ENCODE results near the gene NID2. TPM values are rescaled to one million over a fixed set of nuclear protein-coding genes. Genes with fewer than 3 reads are reported as not detected.

Gene NID2
- total RNA-seq, 1 donor: 146 TPM

- TF ChIP-seq, protein P1, sequence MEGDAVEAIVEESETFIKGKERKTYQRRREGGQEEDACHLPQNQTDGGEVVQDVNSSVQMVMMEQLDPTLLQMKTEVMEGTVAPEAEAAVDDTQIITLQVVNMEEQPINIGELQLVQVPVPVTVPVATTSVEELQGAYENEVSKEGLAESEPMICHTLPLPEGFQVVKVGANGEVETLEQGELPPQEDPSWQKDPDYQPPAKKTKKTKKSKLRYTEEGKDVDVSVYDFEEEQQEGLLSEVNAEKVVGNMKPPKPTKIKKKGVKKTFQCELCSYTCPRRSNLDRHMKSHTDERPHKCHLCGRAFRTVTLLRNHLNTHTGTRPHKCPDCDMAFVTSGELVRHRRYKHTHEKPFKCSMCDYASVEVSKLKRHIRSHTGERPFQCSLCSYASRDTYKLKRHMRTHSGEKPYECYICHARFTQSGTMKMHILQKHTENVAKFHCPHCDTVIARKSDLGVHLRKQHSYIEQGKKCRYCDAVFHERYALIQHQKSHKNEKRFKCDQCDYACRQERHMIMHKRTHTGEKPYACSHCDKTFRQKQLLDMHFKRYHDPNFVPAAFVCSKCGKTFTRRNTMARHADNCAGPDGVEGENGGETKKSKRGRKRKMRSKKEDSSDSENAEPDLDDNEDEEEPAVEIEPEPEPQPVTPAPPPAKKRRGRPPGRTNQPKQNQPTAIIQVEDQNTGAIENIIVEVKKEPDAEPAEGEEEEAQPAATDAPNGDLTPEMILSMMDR (IDR thresholded peaks at IDR 0.05; ENCODE audit: insufficient read depth, low read length): no peak
- DNase-seq (ENCODE audit: low read depth): peak; percentile 35
- H3K4me3 ChIP-seq (ENCODE audit: low read depth, low read length): no peak overlapping the region
Observed at GRCh38 chr14:52000019-52000582, 68.8 kb downstream of the NID2 start.

- peak; percentile 61 for DNase-seq (ENCODE audit: low read depth)
- H3K4me3 ChIP-seq (ENCODE audit: low read depth, low read length): no peak overlapping the region
- TF ChIP-seq, protein P1 (IDR thresholded peaks at IDR 0.05; ENCODE audit: insufficient read depth, low read length): no peak
Observed at GRCh38 chr14:51999084-51999483, 69.8 kb downstream of the NID2 start.

DNA sequence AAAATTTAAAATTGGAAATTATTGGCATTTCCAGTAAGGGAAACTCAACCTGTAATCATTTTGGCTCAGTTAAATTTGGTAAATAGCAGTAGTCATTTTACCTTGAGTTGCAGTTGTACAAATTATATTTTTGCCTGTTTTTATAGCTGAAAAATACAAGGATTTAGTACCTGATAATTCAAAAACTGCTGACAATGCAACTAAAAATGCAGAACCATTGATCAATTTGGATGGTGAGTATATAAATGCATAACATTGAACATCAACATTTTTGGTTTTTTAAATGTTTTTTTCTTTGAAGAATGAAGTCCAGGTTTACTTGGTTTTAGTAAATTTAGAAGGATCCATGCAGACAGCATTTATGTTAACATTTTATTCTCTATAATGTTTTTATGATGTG, 70.5 kb downstream of the NID2 start:
- TF ChIP-seq, protein P1 (IDR thresholded peaks at IDR 0.05; ENCODE audit: insufficient read depth, low read length): no peak
- no peak overlapping the region for H3K4me3 ChIP-seq (ENCODE audit: low read depth, low read length)
- DNase-seq (ENCODE audit: low read depth): no peak

DNA sequence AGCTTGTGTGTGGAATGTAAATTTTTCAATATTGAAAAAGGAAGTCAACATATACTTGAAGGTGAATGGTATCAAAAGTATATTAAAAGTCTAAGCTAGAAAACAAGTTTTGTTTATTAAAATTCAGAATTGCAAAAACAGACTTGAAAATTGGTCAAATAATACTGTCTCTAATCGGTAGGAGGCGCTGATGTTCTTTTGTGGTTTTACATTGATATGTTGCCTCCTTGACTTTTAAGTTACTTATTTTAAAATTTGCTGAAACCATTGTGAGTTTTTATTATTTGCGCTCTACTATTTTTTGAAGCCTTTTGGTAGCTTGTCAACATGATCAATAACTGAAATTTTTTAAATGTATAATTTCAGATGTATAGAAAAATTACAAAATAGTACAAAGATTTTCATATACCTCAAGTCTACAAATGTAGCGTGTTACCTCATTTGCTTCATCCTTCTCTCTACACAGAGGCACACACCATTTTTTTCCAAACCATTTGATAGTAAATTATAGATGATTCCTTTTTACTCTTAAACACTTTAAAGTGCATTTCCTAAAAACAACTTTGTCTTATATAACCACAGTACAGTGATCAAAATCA, 72.6 kb downstream of the NID2 start:
- H3K4me3 ChIP-seq (ENCODE audit: low read depth, low read length): no peak overlapping the region
- peak; percentile 85 for DNase-seq (ENCODE audit: low read depth)
- TF ChIP-seq, protein P1 (IDR thresholded peaks at IDR 0.05; ENCODE audit: insufficient read depth, low read length): peak; percentile 75

DNA sequence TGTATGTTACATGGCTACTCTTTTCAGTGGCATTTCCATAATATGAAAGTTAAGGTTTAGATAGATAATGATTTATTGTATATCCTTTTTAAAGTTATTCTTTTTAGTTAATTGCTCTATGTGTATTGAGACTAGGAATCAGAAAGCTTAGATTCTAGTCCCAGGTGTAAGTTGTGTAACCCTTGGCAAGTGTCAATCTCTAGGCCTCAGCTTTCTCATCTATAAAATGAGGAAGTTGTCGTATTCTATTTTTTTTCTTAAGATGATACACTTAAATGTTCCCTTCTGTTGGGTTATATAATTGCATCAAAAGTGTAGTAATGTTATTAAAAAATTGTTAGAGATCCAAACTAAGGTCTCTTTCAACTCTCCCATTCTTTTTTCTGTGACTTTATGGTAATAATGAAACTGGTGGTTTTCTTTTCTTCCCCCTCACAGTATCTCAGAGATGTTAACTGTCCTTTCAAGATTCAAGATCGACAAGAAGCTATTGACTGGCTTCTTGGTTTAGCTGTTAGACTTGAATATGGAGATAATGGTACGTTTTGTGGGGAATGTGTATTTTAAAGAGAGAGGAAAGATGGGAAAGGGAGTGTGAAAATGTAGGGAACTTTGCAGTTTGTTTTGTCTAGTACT, 75.5 kb downstream of the NID2 start:
- H3K4me3 ChIP-seq (ENCODE audit: low read depth, low read length): no peak overlapping the region
- no peak for DNase-seq (ENCODE audit: low read depth)
- TF ChIP-seq, protein P1 (IDR thresholded peaks at IDR 0.05; ENCODE audit: insufficient read depth, low read length): no peak

DNA sequence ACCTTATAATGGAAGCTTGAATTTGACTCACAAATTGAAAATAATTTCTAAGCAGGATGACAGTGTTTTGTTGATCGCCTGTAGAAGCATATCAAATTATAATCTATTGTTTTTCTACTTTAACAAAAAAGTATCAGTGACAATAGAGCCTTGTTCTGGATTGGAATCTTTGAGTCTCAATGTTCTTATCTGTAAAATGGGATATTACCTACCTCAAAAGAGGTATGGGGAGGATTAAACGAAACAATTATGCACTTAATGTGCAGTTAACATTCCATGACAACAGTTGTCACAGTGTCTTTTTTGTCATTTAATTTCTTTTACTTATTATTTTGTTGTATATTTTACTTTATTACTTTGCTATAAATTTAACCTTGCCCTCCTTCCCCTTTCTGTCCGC, 78.4 kb downstream of the NID2 start:
- H3K4me3 ChIP-seq (ENCODE audit: low read depth, low read length): peak overlapping the region; percentile 95
- TF ChIP-seq, protein P1 (IDR thresholded peaks at IDR 0.05; ENCODE audit: insufficient read depth, low read length): no peak
- DNase-seq (ENCODE audit: low read depth): no peak

Data from fibroblast of the aortic adventitia (primary cell).